OCI-LY3 (cell line): ENCODE results near the gene PRSS50.
A peak's percentile ranks its signal among the peaks of the same experiment; 100 is the strongest.

Experiments
- H2AFZ ChIP-seq: fragments of 200-600, 300-600 bp; shearing (Covaris generic); 2 replicates; pipeline ENCODE4 v1.6.0; 2014; ENCODE audit warnings: antibody characterized with exemption, low read depth, low read length
- H3K27ac ChIP-seq: fragments of 200-600, 300-600 bp; sonication (generic); 2 replicates; pipeline ENCODE4 v1.5.1; 2014; ENCODE audit warnings: mild to moderate bottlenecking, low read length, moderate library complexity, mixed read lengths
- H3K27me3 ChIP-seq: fragments of 200-600, 300-600 bp; sonication (generic); 2 replicates; pipeline ENCODE4 v1.6.1; 2014; ENCODE audit warnings: low read depth, low read length, mixed read lengths
- H3K36me3 ChIP-seq: fragments of 200-600, 300-600 bp; sonication (generic); replicated peaks from 2 replicates; pipeline ENCODE3; 2014; ENCODE audit warnings: low read depth, low read length, mixed read lengths
- H3K4me1 ChIP-seq: fragments of 300-600, 200-600 bp; sonication (generic); 2 replicates; pipeline ENCODE4 v1.6.1; 2014; ENCODE audit warnings: low read length, mixed read lengths
- H3K4me2 ChIP-seq: fragments of 200-600, 300-600 bp; sonication (generic); 2 replicates; pipeline ENCODE4 v1.6.1; 2014; ENCODE audit warnings: low read length, mixed read lengths
- H3K4me3 ChIP-seq: fragments of 300-600, 200-600 bp; sonication (generic); 2 replicates; pipeline ENCODE4 v1.5.1; 2014; ENCODE audit warnings: antibody characterized with exemption, mild to moderate bottlenecking, low read length, moderate library complexity
- H3K79me2 ChIP-seq: fragments of 300-600, 200-600 bp; shearing (Covaris generic); 2 replicates; pipeline ENCODE4 v1.6.1; 2014; ENCODE audit warnings: mild to moderate bottlenecking, low read length, mixed read lengths
- H3K9ac ChIP-seq: fragments of 300-600, 200-600 bp; shearing (Covaris generic); 2 replicates; pipeline ENCODE4 v1.6.0; 2014; ENCODE audit warnings: mild to moderate bottlenecking, low read length, moderate library complexity
- H3K9me3 ChIP-seq: fragments of 200-600, 300-600 bp; shearing (Covaris generic); 2 replicates; pipeline ENCODE4 v1.6.1; 2014; ENCODE audit warnings: low read length, mixed read lengths; ENCODE audit not compliant: insufficient read depth
- H4K20me1 ChIP-seq: fragments of 200-600, 300-600 bp; sonication (generic); 2 replicates; pipeline ENCODE4 v1.6.1; 2016; ENCODE audit warnings: low read length, mixed read lengths; ENCODE audit not compliant: insufficient read depth
- CTCF ChIP-seq: fragments of 200-600, 300-600 bp; sonication (generic); IDR thresholded peaks from 2 replicates; pipeline ENCODE4 v1.5.1; 2014; ENCODE audit warnings: antibody characterized with exemption, low read length, low read depth
- EZH2phosphoT487 ChIP-seq: fragments of 200-600 bp; shearing (Covaris generic); IDR thresholded peaks from 2 replicates; pipeline ENCODE4 v1.6.1; 2018; ENCODE audit warnings: antibody characterized with exemption, mixed run types, low read depth

The PRSS50 gene

GRCh38 chr3:46737329-46737731, 19.7 kb upstream of the PRSS50 start:
- TF ChIP-seq CTCF (no peak), EZH2phosphoT487 (no peak)
- Histone ChIP-seq H3K27ac (no peak overlapping the region), H3K4me2 (no peak overlapping the region), H3K9ac (no peak overlapping the region), H3K4me1 (no peaks in the 10 kb centered on the region), H2AFZ (no peak overlapping the region), H3K27me3 (peaks cover 16% of the 10 kb centered on the region; the same call in 1 of the 2 replicates), H3K36me3 (no peaks in the 10 kb centered on the region), H4K20me1 (no peaks in the 10 kb centered on the region), H3K79me2 (no peaks in the 10 kb centered on the region), H3K4me3 (no peak overlapping the region), H3K9me3 (no peaks in the 10 kb centered on the region)

- no peaks in the 10 kb centered on the region for H3K79me2 ChIP-seq
- peaks cover 24% of the 10 kb centered on the region for H3K27me3 ChIP-seq
- H3K27ac ChIP-seq, result no peak overlapping the region
- no peak overlapping the region for H3K9ac ChIP-seq
- peaks cover 6% of the 10 kb centered on the region for H3K4me1 ChIP-seq
- no peak overlapping the region for H2AFZ ChIP-seq
- H3K4me3 ChIP-seq, result no peak overlapping the region
- no peaks in the 10 kb centered on the region for H3K36me3 ChIP-seq
- H4K20me1 ChIP-seq, result no peaks in the 10 kb centered on the region
- TF ChIP-seq EZH2phosphoT487 (no peak), CTCF (no peak)
- H3K9me3 ChIP-seq, result no peaks in the 10 kb centered on the region
- no peak overlapping the region for H3K4me2 ChIP-seq
These were observed 18.6 kb upstream of the PRSS50 start for GRCh38 chr3:46736006-46736872.

- H3K4me2 ChIP-seq, result no peak overlapping the region
- peaks cover 33% of the 10 kb centered on the region for H3K27me3 ChIP-seq
- no peaks in the 10 kb centered on the region for H3K36me3 ChIP-seq
- peaks cover 6% of the 10 kb centered on the region for H3K4me1 ChIP-seq
- no peak overlapping the region for H3K27ac ChIP-seq
- no peaks in the 10 kb centered on the region for H4K20me1 ChIP-seq
- H3K9ac ChIP-seq, result no peak overlapping the region
- no peaks in the 10 kb centered on the region for H3K9me3 ChIP-seq
- TF ChIP-seq CTCF (no peak), EZH2phosphoT487 (no peak)
- H2AFZ ChIP-seq, result no peak overlapping the region
- H3K79me2 ChIP-seq, result no peaks in the 10 kb centered on the region
- H3K4me3 ChIP-seq, result no peak overlapping the region
These were observed 17.1 kb upstream of the PRSS50 start for GRCh38 chr3:46734773-46735172.

GRCh38 chr3:46733026-46733800, 15.5 kb upstream of the PRSS50 start:
- Histone ChIP-seq H3K36me3 (no peaks in the 10 kb centered on the region), H3K9ac (no peak overlapping the region), H3K27me3 (peaks cover 36% of the 10 kb centered on the region), H3K4me2 (no peak overlapping the region), H3K4me3 (no peak overlapping the region), H2AFZ (no peak overlapping the region), H3K79me2 (no peaks in the 10 kb centered on the region), H3K9me3 (no peaks in the 10 kb centered on the region), H4K20me1 (no peaks in the 10 kb centered on the region), H3K27ac (no peak overlapping the region), H3K4me1 (peaks cover 6% of the 10 kb centered on the region)
- TF ChIP-seq EZH2phosphoT487 (no peak), CTCF (peak; percentile 37)
